ENCODE results near the gene SLC1A5.

GRCh38 chr19:46786236-46787039 is 2.0 kb downstream of the SLC1A5 start:
- TF ChIP-seq POLR2AphosphoS5 (IDR thresholded peaks at IDR 0.05; ENCODE audit: low read depth, low read length) (no peak), TAF1 (IDR thresholded peaks at IDR 0.05; ENCODE audit: borderline replicate concordance, low read depth, low read length) (no peak), POLR2A (IDR thresholded peaks at IDR 0.05; ENCODE audit: low read depth, low read length) (no peak)
